CD4-positive, alpha-beta T cell (primary cell): ENCODE data around the gene MAPRE2. TPM values are rescaled to one million over a fixed set of nuclear protein-coding genes. Genes with fewer than 3 reads are reported as not detected.

Experiments used
- ATAC-seq: fragments of 200-7000 bp; cut with Tn5 transposase; one replicate; pipeline ENCODE4 v1.10.0; 2022; ENCODE audit warnings: mild to moderate bottlenecking; ENCODE audit not compliant: poor library complexity
- CTCF ChIA-PET: fragments of 350-600 bp; sonication (Branson Sonifier 250); formaldehyde crosslinking; loops from one replicate; lab custom pipeline; 2021; ENCODE audit warnings: antibody characterized with exemption, inconsistent platforms; lab: Charles Lee
- POLR2A ChIA-PET: fragments of 350-600 bp; sonication (Branson Sonifier 250); formaldehyde crosslinking; loops from one replicate; lab custom pipeline; 2021; ENCODE audit warnings: antibody characterized with exemption, inconsistent platforms; lab: Charles Lee
- DNase-seq, 14 experiments: peaks; one replicate each; pipeline ENCODE4 v3.0.0-alpha.2; 2013 to 2020; ENCODE audit warnings: mixed read lengths in 2 of 14
- H3K27ac ChIP-seq, 2 donors: one replicate each; pipeline versions ENCODE4 v1.5.1 to v1.7.0; 2013; ENCODE audit warnings: low read length in 2 of 2, low read depth in 1 of 2, mild to moderate bottlenecking in 1 of 2
- H3K27me3 ChIP-seq, 2 experiments: 1 replicate in 1 of 2; 2 replicates in 1 of 2; pipeline versions ENCODE4 v1.6.1 to v1.7.0; 2013; ENCODE audit warnings: low read length in 2 of 2, control low read depth in 1 of 2, mild to moderate bottlenecking in 1 of 2, moderate library complexity in 1 of 2; ENCODE audit not compliant: insufficient read depth in 2 of 2, control insufficient read depth in 1 of 2
- H3K36me3 ChIP-seq: one replicate; pipeline ENCODE4 v1.6.1; 2013; ENCODE audit warnings: low read length, control low read depth; ENCODE audit not compliant: insufficient read depth
- H3K4me1 ChIP-seq: one replicate; pipeline ENCODE4 v1.6.1; 2013; ENCODE audit warnings: low read length, control low read depth; ENCODE audit not compliant: insufficient read depth
- H3K4me3 ChIP-seq: one replicate; pipeline ENCODE4 v1.5.1; 2013; ENCODE audit warnings: mild to moderate bottlenecking, low read length, moderate library complexity
- H3K9me3 ChIP-seq, 2 experiments: 1 replicate in 1 of 2; 2 replicates in 1 of 2; pipeline versions ENCODE4 v1.6.1 to v1.7.0; 2013; ENCODE audit warnings: low read length in 2 of 2, mild to moderate bottlenecking in 2 of 2, control low read depth in 1 of 2, moderate library complexity in 1 of 2; ENCODE audit not compliant: control insufficient read depth in 1 of 2, insufficient read depth in 1 of 2
- H3K27ac Mint-ChIP-seq: one replicate; pipeline ENCODE4 v1.8.0; 2020; ENCODE audit warnings: mixed read lengths
- H3K27me3 Mint-ChIP-seq: one replicate; pipeline ENCODE4 v1.8.0; 2021; ENCODE audit warnings: mixed read lengths
- H3K36me3 Mint-ChIP-seq: one replicate; pipeline ENCODE4 v1.8.0; 2021; ENCODE audit warnings: low read depth, mixed read lengths
- H3K4me1 Mint-ChIP-seq: one replicate; pipeline ENCODE4 v1.8.0; 2021; ENCODE audit warnings: low read depth, mixed read lengths
- H3K4me3 Mint-ChIP-seq: one replicate; pipeline ENCODE4 v1.8.0; 2020; ENCODE audit warnings: mild to moderate bottlenecking, mixed read lengths
- H3K9me3 Mint-ChIP-seq: one replicate; pipeline ENCODE4 v1.8.0; 2020; ENCODE audit warnings: mixed read lengths
- intact Hi-C, 2 experiments: fragments of 100-400 bp; cut with DNase I in 1 of 2; cut with micrococcal nuclease in 1 of 2; formaldehyde crosslinking; loops; one replicate each; pipeline versions ENCODE4 v1.15.1 to v1.9.0; 2023 to 2025; cut with DNase I, micrococcal nuclease
- total RNA-seq, 174 experiments: library from RNA in 2 of 174; stranded (reverse) in 2 of 174; gene quantifications; one replicate each; pipeline ENCODE4 v1.2.3 and lab custom pipeline; 2021 to 2026
- TF ChIP-seq, protein P1 (sequence below): fragments of 200-600 bp; IDR thresholded peaks from one replicate; pipeline ENCODE4 v1.8.0; 2022; ENCODE audit warnings: antibody characterized with exemption, mild to moderate bottlenecking

The MAPRE2 gene
- total RNA-seq, 2 experiments from 2014 or later: 108 to 112 TPM

DNA sequence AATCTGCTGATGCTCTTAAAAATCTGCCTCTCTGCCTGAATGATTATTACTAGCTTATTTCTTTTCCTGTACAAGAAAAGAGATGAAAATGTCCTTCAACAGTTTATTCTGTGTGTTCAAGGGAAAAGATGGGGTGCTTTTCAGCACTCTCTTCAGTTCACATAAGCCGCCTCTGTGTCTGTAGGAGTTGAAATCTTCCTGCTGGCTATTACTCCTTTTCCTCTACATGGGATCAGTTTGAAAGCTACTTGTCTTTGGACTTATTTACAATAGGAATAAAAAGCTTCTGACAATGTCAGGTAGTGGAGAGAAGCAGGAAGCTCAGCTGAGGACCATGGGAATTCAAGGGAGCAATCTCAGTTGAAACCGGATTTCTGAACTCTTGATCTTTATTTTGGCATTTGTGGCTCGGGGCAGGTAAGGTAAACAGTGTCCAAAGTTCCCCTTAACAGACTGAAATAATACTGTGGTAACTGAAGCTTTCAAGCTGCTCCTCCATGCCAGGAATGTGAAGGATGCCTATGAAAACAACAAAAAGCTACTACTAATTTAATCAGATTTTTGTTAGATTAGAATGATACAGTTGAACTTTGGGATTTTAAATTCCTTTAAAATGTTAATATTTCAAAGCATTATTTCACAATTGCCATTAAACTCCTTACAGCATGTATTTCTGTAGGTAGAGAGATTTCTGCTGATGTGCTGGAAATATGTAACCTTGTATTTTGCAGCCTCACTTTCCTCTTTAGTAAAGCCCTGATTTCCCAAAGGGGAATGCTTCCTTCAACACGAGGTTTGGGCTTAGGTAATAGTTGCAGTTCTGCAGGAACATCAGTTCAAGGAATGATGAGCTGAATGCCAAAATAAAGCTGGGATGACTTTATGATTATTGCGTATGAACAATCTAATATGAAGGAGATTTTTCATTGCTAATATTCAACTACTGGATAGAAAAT, 43.6 kb downstream of the MAPRE2 start:
- ATAC-seq (no peak), DNase-seq (no peak)
- Mint-ChIP-seq H3K36me3 (peaks cover 54% of the 10 kb centered on the region), H3K4me3 (no peak overlapping the region), H3K4me1 (peaks cover 65% of the 10 kb centered on the region), H3K9me3 (no peaks in the 10 kb centered on the region), H3K27me3 (no peaks in the 10 kb centered on the region), H3K27ac (no peak overlapping the region)
- TF ChIP-seq, protein P1, sequence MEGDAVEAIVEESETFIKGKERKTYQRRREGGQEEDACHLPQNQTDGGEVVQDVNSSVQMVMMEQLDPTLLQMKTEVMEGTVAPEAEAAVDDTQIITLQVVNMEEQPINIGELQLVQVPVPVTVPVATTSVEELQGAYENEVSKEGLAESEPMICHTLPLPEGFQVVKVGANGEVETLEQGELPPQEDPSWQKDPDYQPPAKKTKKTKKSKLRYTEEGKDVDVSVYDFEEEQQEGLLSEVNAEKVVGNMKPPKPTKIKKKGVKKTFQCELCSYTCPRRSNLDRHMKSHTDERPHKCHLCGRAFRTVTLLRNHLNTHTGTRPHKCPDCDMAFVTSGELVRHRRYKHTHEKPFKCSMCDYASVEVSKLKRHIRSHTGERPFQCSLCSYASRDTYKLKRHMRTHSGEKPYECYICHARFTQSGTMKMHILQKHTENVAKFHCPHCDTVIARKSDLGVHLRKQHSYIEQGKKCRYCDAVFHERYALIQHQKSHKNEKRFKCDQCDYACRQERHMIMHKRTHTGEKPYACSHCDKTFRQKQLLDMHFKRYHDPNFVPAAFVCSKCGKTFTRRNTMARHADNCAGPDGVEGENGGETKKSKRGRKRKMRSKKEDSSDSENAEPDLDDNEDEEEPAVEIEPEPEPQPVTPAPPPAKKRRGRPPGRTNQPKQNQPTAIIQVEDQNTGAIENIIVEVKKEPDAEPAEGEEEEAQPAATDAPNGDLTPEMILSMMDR: no peak
- H3K4me1 ChIP-seq: no peaks in the 10 kb centered on the region
- H3K9me3 ChIP-seq: no peaks in the 10 kb centered on the region
- POLR2A ChIA-PET: interaction anchor here (1.8 kb wide), 1 partner anchor 42 kb away, joined by 4 read pairs; no protein-coding TSS in a partner anchor
- CTCF ChIA-PET: interaction anchor here (1.0 to 1.4 kb wide), 2 partner anchors 43 to 58 kb away, joined by 3 to 4 read pairs; no protein-coding TSS in a partner anchor
- H3K36me3 ChIP-seq: peaks cover 7% of the 10 kb centered on the region
- no peaks in the 10 kb centered on the region for H3K27me3 ChIP-seq
- no peak overlapping the region for H3K27ac ChIP-seq
- H3K4me3 ChIP-seq: no peak overlapping the region
- intact Hi-C loops: loop anchor here in 1 of 2 experiments (5.0 kb wide), 1 partner anchor 42 kb away; the partner anchor contains the start of gene MAPRE2

DNA sequence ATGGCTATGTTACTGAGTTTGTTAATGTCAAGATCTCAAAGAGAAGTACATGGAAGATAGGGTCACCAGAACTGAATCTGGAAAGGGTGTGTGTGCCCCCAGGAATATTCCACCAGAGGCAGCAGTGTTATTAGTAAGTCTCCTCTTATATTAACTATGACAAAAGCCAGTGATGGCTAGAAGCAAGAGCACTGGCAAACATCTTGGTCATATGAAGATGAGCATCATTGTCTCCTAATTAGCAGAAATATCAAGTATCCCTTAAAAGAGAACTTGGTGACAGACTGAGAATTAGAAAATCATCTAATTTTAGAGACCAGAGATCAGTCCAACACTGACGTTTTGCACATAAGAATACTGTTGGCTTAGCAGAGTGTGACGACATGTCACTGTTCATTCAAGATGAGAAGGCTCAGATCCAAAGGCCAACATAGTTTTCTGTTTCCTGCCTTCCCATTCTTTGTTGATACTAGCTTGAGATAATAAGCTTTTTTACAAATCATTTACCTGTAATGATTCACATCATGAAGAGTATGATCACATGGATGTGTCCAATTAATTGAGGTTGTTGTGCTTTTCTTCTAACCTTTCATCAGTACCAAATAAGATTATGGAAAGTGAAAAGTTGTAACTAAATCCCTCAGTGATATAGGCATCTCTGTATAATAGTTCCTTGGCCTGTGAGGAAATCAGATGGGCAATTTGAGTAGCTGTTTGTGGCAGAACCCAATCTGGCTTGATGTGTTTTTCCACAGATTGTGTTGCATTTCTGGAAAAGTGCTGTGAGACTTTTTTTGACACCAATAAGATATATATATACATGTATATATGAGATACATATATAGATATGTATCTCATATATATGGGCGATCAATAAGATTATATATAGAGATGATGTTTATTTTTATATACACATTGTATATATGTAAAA, 44.5 kb downstream of the MAPRE2 start:
- H3K27me3 Mint-ChIP-seq: no peaks in the 10 kb centered on the region
- TF ChIP-seq, protein P1: no peak
- no peaks in the 10 kb centered on the region for H3K27me3 ChIP-seq
- DNase-seq (no peak), ATAC-seq (no peak)
- H3K36me3 Mint-ChIP-seq: peaks cover 53% of the 10 kb centered on the region
- H3K27ac ChIP-seq: no peak overlapping the region
- H3K4me3 ChIP-seq: no peak overlapping the region
- peaks cover 65% of the 10 kb centered on the region for H3K4me1 Mint-ChIP-seq
- CTCF ChIA-PET: interaction anchor here (0.6 to 1.4 kb wide), 2 partner anchors 13 to 59 kb away, joined by 4 to 5 read pairs; no protein-coding TSS in a partner anchor
- no peak overlapping the region for H3K27ac Mint-ChIP-seq
- POLR2A ChIA-PET: interaction anchor here (1.8 kb wide), 1 partner anchor 43 kb away, joined by 4 read pairs; no protein-coding TSS in a partner anchor
- peaks cover 7% of the 10 kb centered on the region for H3K36me3 ChIP-seq
- H3K4me3 Mint-ChIP-seq: no peak overlapping the region
- no peaks in the 10 kb centered on the region for H3K9me3 Mint-ChIP-seq
- H3K9me3 ChIP-seq: no peaks in the 10 kb centered on the region
- intact Hi-C loops: loop anchor here in 1 of 2 experiments (5.0 kb wide), 1 partner anchor 43 kb away; the partner anchor contains the start of gene MAPRE2
- no peaks in the 10 kb centered on the region for H3K4me1 ChIP-seq

DNA sequence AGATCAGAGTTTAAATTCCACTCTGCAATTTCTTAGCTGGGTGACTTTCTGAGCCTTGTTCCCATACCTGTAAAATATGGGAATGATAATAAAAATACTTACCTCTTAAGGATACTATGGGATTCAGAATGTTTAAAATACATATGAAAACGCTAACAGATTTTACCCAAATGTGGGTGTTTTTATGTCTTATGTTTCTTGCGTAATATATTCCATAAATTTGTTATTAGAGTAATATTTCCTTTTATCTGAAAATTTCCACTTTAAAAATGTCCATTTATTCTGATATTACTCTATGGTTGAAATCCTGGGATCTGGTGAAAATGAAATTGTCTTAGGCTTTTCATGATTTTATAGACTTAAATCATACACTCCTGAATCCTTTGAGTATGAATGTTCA, 45.5 kb downstream of the MAPRE2 start:
- peaks cover 43% of the 10 kb centered on the region for H3K36me3 Mint-ChIP-seq
- CTCF ChIA-PET: no interaction called here
- Histone ChIP-seq H3K27ac (no peak overlapping the region), H3K4me3 (no peak overlapping the region), H3K9me3 (no peaks in the 10 kb centered on the region), H3K4me1 (no peaks in the 10 kb centered on the region), H3K27me3 (no peaks in the 10 kb centered on the region), H3K36me3 (peaks cover 2% of the 10 kb centered on the region)
- H3K27ac Mint-ChIP-seq: no peak overlapping the region
- H3K9me3 Mint-ChIP-seq: no peaks in the 10 kb centered on the region
- TF ChIP-seq, protein P1: no peak
- POLR2A ChIA-PET: interaction anchor here (1.0 kb wide), 1 partner anchor 55 kb away, joined by 3 read pairs; no protein-coding TSS in a partner anchor
- peaks cover 59% of the 10 kb centered on the region for H3K4me1 Mint-ChIP-seq
- no peak overlapping the region for H3K4me3 Mint-ChIP-seq
- DNase-seq (no peak), ATAC-seq (no peak)
- H3K27me3 Mint-ChIP-seq: no peaks in the 10 kb centered on the region
- intact Hi-C loops: loop anchor here in 1 of 2 experiments (5.0 kb wide), 1 partner anchor 44 kb away; the partner anchor contains the start of gene MAPRE2
